Glomerular visceral epithelial cell (primary cell): ENCODE data around the gene LCN2.

Source experiments
- DNase-seq: peaks from one replicate; pipeline ENCODE4 v3.0.0-alpha.2; 2016; ENCODE audit errors: extremely low spot score

The LCN2 gene

DNA sequence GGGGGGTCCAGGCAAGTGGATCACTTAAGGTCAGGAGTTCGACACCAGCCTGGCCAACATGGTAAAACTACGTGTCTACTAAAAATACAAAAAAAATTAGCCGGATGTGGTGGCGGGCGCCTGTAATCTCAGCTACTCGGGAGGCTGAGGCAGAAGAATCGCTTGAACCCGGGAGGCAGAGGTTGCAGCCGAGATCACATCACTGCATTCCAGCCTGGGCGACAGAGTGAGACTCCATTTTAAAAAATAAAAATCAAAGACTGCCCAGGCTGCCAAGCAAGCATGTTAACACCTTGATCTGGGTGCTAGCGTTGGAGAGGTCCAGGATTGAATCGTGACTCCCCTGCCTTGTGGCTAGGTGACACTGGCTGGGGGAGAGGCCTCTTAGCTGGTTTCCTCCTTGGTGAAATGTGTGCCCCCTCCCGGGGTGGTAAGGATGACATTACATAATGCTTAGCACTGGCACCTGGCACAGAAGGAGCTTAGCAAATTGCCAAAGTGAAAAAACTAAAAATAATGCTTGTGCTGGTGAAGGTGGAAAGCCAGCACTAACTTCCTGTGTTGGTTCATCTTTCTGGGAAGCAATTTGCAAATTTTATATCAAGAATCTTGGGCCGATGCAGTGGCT lies 44.3 kb downstream of the LCN2 start:
- no peak for DNase-seq

DNA sequence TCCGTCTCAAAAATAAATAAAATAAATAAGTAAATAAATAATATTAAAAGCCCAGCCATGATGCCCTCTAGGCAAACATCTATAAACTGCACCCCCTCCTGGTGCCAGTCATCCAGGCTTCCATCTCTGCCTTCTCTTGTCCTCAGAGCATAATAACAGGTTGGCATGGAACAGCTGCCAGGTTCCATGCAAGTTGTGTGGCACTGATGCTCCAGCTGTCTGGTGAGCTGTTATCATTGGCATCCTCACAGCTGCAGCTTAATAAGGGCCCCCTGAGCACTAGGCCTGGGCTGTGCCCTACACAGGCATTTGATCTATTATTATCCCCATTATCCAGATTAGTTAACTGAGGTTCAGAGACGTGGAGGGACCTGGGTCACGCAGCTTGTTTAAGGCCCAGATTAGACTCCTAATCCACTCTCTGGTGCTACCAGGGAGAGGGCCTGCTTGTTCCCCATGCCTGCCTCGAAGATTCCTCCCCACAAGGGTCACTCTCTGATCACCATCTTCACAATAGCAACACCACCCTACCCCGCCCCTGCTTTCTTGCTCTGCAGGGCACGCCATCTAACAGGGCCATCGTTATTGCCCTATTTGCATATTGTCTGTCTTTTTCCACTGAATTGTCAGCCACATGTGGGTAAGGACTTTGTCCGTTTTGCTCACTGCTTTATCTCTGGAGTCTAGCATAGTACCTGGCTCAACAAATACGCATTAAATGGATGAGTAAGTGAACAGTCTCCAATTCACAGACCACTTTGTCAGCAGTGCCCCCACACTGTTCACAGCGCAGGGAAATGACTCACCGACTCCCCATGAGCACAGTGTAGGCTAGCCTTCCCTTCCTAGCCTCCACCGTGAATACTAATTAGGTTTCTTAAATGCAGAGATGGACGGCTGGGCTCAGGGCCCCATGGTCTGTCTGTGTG lies 52.5 kb downstream of the LCN2 start:
- no peak for DNase-seq

DNA sequence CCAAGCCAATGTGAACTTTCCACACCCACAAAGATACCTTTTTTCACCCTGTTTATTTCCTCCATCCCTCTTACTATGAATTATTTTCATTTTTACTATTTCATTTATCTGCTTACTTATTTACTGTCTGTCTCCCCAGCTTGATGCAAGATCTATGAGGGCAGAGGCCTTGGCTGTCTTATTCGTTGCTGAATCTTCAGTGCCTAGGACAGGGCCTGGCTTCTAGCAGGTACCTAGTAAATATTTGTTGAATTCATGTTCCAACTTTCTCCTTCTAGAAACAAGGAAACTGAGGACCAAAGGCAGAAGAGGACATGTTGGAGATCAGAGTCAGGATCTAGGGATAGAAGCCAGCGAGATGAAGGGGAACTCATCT lies 53.4 kb downstream of the LCN2 start:
- DNase-seq: no peak
